Central memory CD4-positive, alpha-beta T cell (primary cell): ENCODE results near the gene MYOM1.

ENCODE experiments used
- DNase-seq: peaks from one replicate; pipeline ENCODE4 v3.0.0; 2022

MYOM1 gene

GRCh38 chr18:3114451-3114850 is 105.3 kb downstream of the MYOM1 start:
- no peak for DNase-seq

DNA sequence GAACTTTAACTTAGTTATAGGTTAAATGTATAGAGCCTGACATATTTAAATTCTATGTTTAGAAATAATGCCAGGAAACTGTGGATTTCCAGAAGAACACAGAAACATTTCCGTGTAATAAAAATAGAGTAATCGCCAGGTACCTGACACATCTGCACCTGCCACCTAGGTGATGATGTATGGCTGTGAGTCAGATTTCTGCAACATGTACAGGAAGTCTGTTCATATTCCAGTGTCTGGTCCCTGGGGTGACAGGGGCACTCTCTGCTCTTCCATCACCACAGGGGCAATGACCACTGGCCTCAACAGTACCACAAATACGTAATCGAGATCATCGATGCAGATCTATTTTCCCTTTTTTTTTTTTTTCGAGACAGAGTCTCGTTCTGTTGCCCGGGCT is 105.7 kb downstream of the MYOM1 start:
- no peak for DNase-seq

DNA sequence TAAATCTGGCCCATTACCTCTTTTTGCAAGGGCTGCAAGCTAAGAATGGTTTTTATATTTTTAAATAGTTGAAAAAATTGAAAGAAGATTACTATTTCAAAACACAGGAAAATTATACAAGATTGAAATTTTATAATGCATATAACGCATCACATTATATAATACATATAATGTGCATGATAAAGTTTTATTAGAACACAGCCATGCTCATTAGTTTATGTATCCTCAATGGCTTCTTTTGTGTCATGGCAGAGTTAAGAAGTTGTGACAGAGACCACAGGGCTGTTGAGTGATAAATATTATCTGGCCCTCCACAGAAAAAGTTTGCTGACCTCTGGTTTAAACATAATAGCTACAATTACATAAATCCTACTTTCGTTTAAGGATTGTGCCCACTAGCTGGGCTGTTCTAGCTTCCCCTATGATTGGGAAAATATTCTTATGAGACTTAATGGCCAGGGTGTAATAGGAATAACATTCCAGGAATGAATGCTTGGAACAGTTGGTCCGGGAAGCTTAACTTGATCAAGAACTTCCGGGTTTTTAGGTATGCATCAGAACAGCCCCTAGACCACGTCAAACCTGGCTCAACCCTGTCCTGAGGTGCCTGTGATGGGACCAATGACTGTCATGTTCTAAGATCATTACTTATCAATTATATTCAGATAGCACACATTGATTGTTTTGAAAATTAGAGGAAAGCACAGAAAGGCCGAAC is 108.1 kb downstream of the MYOM1 start:
- DNase-seq: no peak

DNA sequence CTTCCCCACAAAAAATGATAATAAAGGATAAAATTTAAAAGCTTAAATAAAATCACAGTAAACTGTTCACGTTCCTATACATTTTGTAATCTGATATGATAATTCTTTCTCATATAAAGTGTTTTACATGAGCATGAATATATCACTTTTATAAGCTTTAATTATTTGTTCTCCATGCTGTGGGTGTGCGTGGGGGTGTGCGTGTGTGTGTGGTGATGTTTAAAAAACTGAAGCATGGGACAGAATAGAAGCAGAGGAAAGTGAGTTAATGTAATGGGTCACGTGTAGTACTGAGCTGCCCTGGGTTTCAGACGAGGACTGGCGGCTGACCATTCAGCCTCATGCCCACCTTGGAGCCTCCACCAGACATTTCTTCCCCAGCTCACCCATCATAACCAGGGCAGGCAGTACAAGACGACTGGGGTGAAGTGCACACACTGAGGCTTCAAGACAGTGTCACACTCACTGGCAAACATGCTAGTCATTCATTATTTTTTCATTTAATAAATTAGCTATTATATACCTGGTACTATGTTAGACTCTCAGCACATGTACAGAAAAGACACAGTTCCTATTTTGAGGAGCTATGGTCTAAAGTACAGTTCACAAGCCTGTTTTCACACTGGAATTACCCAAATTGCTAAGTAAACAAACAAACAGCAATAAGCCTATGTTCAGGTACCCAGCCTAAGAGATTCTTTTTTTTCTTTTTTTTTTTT is 109.6 kb downstream of the MYOM1 start:
- DNase-seq: no peak

GRCh38 chr18:3107740-3108151 is 112.0 kb downstream of the MYOM1 start:
- DNase-seq: no peak

DNA sequence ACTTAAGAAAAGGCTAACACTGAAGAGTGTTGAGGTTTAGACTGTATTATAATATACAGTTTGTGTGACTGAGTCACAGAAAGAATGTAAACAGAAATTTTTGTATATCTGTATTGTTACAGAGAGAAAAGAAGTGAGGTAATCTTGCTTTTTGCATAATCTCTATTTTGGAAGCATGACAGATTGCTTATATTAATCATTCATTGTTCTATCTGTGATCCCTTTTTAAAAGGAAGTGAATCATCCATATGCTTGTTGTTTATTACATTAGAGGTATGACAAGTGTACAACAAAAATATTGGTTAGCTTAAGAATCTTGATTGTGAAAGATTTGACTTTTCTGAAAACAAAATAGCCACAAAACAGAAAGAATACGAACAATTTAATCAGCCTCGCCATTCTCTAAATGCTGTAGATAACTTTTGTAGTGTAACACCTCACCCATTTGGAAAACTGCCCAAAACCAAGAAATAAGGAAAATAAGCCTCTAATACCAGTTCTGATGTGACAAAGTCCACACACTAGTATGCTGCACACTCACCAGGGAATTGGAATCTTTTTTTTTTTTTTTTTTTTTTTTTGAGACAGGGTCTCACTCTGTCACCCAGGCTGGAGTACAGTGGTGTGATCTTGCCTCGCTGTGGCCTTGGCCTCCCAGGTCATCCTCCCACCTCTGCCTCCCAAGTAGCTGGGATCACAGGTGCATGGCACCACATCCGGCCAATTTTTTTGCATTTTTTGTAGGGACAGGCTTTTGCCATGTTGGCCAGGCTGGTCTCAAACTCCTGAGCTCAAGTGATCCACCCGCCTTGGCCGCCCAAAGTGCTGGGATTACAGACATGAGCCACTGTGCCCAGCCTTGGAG is 115.3 kb downstream of the MYOM1 start:
- no peak for DNase-seq

DNA sequence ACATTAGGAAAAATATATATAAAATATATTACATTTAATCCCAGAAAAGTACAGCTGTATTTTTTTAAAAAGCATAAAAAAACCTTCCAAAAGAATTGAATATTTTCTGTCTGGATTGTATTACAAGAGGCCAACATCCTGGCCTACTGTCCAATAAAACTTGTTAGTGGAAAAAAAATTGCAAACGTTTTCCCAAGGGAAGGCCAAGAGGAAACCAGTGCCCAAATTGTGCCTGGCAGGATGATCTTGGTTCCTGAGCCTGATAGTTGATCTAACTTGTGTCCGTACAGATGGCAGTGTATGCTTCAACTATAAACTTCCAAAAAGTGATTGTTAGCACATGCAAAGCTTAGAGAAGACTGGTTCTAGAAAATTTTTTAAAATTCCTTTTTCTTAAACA is 116.2 kb downstream of the MYOM1 start:
- DNase-seq: no peak

DNA sequence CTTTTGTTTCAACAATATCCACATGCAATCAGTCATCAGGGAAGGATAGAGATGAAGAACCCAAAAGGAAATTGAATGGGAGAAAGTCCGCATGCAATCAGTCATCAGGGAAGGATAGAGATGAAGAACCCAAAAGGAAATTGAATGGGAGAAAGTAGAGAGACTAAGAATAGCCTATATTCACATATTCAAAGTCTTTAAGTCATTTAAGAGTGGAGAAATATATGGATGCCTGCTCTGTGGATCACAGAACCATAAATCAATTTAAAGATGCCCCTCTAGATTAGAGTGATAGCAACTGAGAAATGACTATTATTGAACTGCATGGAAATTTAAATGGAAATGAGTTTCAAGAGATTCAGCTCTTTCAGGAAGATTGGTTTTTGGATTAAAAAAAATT is 116.8 kb downstream of the MYOM1 start:
- no peak for DNase-seq

DNA sequence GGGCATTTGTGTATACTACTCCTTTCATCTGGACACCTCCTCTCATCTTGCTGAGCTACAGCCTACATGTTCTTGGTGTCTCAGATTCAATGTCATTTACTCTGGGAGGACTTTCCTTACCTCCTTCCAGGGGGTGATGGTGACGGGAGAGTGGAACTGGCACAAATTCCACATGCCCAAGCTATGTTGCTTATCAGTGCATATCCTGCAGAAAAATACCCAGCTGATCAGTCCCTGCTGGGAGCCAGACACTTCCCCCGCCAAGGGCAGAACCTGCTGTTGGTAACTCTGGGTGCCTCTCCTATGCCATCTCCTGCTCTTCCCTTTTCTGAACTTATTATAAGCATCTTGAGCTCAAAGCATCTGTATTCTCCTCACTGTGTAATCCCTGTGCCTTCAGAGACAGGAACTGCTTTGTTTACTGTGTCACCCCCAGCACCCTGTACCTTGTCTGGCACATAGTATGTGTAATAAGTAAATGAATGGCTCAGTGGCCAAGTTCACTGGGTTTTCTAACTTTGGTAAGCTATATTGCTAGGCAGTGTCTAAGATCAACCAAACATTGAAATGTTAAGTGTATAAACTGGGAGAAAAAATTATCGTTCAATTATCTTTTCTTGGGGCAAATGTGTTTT is 119.2 kb downstream of the MYOM1 start:
- no peak for DNase-seq

DNA sequence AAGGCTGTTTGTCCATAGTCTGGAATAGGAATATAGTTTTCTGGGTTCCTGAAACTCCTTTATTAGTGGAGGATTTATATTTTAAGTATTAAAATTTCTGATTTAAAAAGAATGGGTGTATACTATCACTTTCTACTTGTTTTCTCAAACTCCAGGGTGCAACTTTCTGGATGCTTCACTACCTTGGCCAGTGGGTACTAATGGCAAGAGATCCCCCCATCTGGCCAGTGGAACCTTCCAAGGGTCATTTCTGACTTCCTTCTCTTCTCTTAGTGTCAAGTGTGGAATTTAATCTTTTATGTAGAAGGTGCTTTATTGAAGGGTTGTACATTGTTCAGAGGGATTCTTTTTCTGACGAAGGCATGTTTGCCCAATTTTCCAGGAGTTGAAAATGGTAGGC is 120.4 kb downstream of the MYOM1 start:
- no peak for DNase-seq

GRCh38 chr18:3097082-3097481 is 122.7 kb downstream of the MYOM1 start:
- peak; percentile 77 for DNase-seq

DNA sequence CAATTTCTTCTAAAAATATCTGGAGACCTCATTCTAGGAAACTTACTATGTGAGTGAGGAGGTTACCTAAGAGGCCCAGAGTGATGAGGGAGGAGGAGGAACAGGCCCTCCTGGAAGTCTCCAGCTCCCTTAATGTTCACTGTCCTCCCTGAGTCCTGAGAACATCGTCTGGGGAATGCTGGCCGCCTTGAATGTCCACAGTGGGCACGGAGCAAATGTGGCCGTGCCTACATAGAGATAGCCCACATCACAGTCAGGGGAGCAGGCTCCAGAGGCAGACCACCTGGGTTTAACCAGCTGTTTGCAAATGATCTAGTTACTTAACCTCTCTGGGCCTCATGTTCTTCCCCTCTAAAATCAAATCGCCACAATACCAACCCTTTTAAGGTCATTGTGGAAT is 123.8 kb downstream of the MYOM1 start:
- DNase-seq: no peak

DNA sequence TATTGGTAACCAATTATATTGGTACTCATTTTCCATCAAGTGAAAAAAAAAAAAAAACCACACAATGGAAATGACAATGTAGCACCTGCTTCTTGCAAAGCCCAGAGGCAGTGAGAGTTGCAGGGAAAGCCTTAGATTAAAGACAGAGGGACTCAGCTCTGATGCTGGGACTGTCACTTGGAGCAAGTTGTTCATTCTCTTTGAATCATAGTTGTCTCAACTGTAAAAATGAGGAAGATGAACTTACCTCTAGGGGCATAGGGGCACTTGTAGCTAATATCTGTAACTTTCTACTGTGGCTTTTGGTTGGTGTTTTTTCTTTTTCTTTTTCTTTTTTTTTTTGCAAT is 125.5 kb downstream of the MYOM1 start:
- no peak for DNase-seq

DNA sequence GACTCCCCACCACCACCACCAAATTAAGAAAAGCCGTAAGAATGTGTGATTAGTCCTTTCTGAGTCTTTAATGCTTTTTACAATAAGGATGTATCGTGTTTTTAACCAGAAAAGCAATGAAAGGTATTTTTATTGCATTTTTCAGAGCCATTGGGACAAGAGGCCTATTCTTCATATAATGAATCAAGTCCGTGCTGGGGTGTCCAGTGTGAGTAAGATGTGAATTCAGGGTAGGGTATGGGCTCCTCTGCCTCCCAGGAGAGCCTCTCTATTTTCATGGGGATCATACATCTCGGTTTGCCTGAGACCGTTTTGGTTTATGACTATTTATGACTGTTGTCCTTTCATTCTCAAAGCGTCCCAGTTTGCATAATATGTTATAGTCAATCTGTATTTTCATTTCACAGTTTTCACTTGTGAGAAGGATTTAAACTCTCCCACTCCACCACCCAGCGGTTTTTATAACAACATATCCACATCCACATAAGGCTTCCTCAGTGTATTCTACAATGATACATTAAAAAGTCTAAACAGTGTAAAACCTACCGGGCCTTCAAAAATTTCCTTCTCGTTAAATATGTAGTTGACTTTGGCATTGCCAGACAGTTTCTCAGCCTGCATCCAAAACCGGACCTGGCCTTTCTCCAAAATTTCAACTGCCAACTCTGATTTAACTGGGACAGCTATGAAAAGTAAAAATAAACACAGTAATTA is 126.0 kb downstream of the MYOM1 start:
- no peak for DNase-seq

DNA sequence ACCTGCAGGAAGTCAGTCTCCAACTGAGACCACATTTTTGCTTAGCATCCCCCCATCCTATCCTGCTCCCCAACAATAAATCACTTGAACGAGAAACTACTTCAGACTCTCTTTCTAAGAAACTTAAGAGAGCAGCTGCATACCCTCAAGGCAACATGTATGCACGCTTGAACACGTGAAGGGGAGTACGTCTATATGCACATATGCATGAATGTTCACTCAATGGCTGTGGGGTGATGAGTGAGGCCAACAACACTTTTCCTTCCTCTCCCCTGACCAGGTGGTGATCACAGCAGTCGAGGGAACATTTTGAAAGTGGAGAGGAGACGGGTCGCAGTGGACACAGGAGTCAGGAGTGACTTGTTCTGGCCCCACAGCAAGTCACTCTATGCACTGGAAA is 127.0 kb downstream of the MYOM1 start:
- no peak for DNase-seq

DNA sequence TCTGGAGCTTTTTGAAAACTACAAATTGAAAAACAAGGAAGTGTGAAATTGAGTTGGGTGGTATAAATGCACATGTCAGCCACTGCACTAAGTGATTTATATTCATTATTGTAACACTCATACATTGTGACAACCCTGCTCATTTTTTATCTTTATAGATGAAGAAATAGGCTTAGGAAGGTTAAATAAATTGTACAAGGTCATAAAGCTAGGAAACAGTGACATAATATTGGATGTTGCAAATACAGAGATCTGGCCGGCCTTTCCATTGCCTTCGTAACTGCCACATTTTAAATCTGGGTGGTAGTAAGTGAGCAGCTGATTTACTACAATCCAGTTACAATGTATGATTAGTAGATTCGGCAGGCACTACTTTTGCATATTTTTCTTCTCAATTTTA is 130.2 kb downstream of the MYOM1 start:
- no peak for DNase-seq

GRCh38 chr18:3088449-3088848 is 131.3 kb downstream of the MYOM1 start:
- no peak for DNase-seq

GRCh38 chr18:3086871-3087270 is 132.9 kb downstream of the MYOM1 start:
- DNase-seq: no peak

GRCh38 chr18:3085612-3086011 is 134.2 kb downstream of the MYOM1 start:
- no peak for DNase-seq

- DNase-seq: no peak
Measured at GRCh38 chr18:3084206-3084605, 135.6 kb downstream of the MYOM1 start.

- no peak for DNase-seq
Measured at GRCh38 chr18:3083766-3084165, 136.0 kb downstream of the MYOM1 start.

- DNase-seq: no peak
Measured at GRCh38 chr18:3081584-3081991, 138.2 kb downstream of the MYOM1 start.

DNA sequence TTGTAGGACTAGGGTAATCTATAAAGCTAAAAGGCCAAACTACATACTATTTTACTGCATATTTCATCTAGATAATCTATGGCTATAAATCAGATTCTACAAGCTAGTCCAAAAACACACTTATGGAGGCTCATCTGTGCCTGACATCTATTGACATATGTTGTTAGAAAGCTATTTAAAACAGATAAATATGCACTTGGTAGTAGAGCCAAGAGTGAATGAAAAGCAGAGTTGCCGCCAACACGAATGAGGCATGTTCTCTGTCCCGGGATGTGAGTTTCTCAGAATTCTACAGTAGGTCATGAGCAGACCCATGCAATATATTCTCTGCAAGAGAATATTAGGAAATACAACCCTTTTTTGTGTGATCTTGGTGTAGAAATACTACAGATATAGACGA is 140.1 kb downstream of the MYOM1 start:
- no peak for DNase-seq
